H1 (cell line): ENCODE data around the gene MRPL17. TPM values are rescaled to one million over a fixed set of nuclear protein-coding genes. Genes with fewer than 3 reads are reported as not detected.

Experiments used
- TCF12 ChIP-seq: IDR thresholded peaks from 2 replicates; pipeline ENCODE4 v1.6.1; 2011; ENCODE audit warnings: low read depth, mild to moderate bottlenecking, low read length
- polyA plus RNA-seq, 7 experiments: library from polyadenylated mRNA; depleted of rRNA in 3 of 7; stranded (reverse) in 5 of 7; unstranded in 2 of 7; fragments of >200 nt in 5 of 7; fragments of 200-250 nt in 2 of 7; gene quantifications; 1 replicate in 5 of 7; 2 replicates in 1 of 7; 4 replicates in 1 of 7; pipeline versions ENCODE4 v1.2.1 to v1.2.3, GENCODE V29; 2011 to 2013; ENCODE audit warnings: missing spikeins in 2 of 7, mixed read lengths in 2 of 7
- total RNA-seq: library from RNA; stranded (reverse); fragmentation: NEBNext Ultra II Directional; extraction: Animal tissue kit (Norgen Biotek cat#: 25700); gene quantifications from 2 replicates; pipeline ENCODE4 v1.2.1, GENCODE V29; 2021

Gene MRPL17
- total and polyA plus RNA-seq, 2 of the 8 experiments (the other 6 are each of a cell fraction or from before 2014, with no cell fraction given) = 55.7 to 70.5 TPM

- no peak for TF ChIP-seq TCF12
- TF ChIP-seq, all 59 proteins: peak for 5
These were observed 27.9 kb downstream of the MRPL17 start (continued) for GRCh38 chr11:6655020-6655789.
